ENCODE measurements around the gene GMDS. TPM values are rescaled to one million over a fixed set of nuclear protein-coding genes. Genes with fewer than 3 reads are reported as not detected.

The GMDS gene
- total and polyA plus RNA-seq, 2 donors (not counting 1 experiment from before 2014, with no cell fraction given) = 12.7 to 34.5 TPM

DNA sequence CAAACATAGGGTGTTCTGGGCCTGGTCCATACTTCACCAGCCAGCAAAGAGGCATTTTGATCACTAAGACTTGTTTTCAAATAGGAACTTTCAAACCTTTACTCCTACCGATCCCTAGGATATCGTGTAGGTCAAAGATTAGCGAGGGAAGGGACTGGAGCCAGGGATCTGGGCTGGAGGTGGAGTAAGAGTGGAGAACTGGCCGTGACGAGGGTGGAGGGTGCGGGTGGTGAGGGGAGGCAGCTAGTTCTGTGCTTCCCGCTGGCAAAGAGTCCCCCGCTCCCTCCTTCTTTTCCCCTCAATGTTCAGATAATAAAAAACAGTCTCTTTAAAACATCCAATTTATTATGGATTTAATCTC is 446.5 kb downstream of the GMDS start:
- no peaks in the 10 kb centered on the region for H3K9me3 ChIP-seq (ENCODE audit: control insufficient read depth, insufficient read depth, low read depth, low read length)
- no peak overlapping the region for H3K4me2 ChIP-seq (ENCODE audit: extremely low read depth, insufficient read depth, low read length)
- H3K4me3 ChIP-seq (replicated peaks in 1 of 4; ENCODE audit: control extremely low read depth in 1 of 4, insufficient read depth in 1 of 4, low read depth in 3 of 4, low read length in 4 of 4) = no peak overlapping the region
- no peak for DNase-seq (ENCODE audit: low read depth in 2 of 2)
- H3K4me1 ChIP-seq (ENCODE audit: control insufficient read depth, extremely low read depth, insufficient read depth, low read length) = peaks cover 2% of the 10 kb centered on the region
- no peaks in the 10 kb centered on the region for H4K20me1 ChIP-seq (ENCODE audit: control insufficient read depth, extremely low read depth, insufficient read depth, low read length)
- H3K9ac ChIP-seq (ENCODE audit: insufficient read depth, low read length) = no peak overlapping the region
- TF ChIP-seq EZH2 (IDR thresholded peaks at IDR 0.05; ENCODE audit: low read length, missing control alignments) (no peak), CTCF (conservative IDR thresholded peaks at IDR 0.05 in 1 of 2, IDR thresholded peaks at IDR 0.05 in 1 of 2; ENCODE audit: low read depth in 1 of 2, low read length in 2 of 2) (no peak)
- H3K27ac ChIP-seq (ENCODE audit: insufficient read depth, low read length) = no peak overlapping the region
- H2AFZ ChIP-seq (ENCODE audit: low read length) = no peak overlapping the region
- no peaks in the 10 kb centered on the region for H3K36me3 ChIP-seq (ENCODE audit: control insufficient read depth, insufficient read depth, low read length)
- no peaks in the 10 kb centered on the region for H3K27me3 ChIP-seq (ENCODE audit: control insufficient read depth, insufficient read depth, low read length)
- H3K79me2 ChIP-seq (ENCODE audit: control insufficient read depth, insufficient read depth, low read length) = no peaks in the 10 kb centered on the region

DNA sequence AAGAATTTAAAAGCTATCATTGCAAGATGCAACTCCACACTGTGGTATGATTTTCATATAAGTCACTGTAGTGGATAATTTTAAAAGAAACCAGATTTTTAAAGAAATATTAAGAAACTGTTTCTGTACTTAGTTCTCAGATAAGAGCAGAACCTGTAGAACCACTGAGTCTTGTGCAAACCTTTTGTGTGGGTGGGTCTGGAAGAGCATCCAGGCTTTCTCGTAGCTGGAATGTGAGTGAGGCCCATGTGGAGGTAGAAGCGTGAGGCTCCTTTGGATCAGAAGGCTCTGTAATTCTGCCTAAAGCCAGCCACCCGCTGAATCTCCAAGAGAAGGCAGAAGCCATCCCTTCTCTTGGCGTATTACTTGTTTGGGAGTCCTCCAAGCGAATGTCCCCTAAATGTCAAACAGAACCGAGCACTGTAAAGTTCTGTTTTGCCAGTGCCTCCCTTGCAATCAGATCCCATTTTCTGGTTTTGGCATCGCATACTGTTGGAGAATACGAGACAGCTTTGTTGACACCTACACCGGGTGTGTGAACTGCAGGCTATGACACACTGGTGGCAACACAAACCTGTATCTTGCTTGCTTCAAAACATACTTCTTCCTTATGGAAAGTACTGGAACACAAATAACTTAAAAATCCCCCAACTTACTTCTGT is 447.0 kb downstream of the GMDS start:
- TF ChIP-seq EZH2 (IDR thresholded peaks at IDR 0.05; ENCODE audit: low read length, missing control alignments) = no peak
- no peak for TF ChIP-seq CTCF (conservative IDR thresholded peaks at IDR 0.05 in 1 of 2, IDR thresholded peaks at IDR 0.05 in 1 of 2; ENCODE audit: low read depth in 1 of 2, low read length in 2 of 2)
- Histone ChIP-seq H3K79me2 (ENCODE audit: control insufficient read depth, insufficient read depth, low read length) (no peaks in the 10 kb centered on the region), H3K36me3 (ENCODE audit: control insufficient read depth, insufficient read depth, low read length) (no peaks in the 10 kb centered on the region), H2AFZ (ENCODE audit: low read length) (no peak overlapping the region), H3K4me1 (ENCODE audit: control insufficient read depth, extremely low read depth, insufficient read depth, low read length) (peaks cover 2% of the 10 kb centered on the region), H3K9ac (ENCODE audit: insufficient read depth, low read length) (no peak overlapping the region), H3K4me2 (ENCODE audit: extremely low read depth, insufficient read depth, low read length) (no peak overlapping the region), H3K9me3 (ENCODE audit: control insufficient read depth, insufficient read depth, low read depth, low read length) (no peaks in the 10 kb centered on the region), H3K27me3 (ENCODE audit: control insufficient read depth, insufficient read depth, low read length) (no peaks in the 10 kb centered on the region), H3K4me3 (replicated peaks in 1 of 4; ENCODE audit: control extremely low read depth in 1 of 4, insufficient read depth in 1 of 4, low read depth in 3 of 4, low read length in 4 of 4) (no peak overlapping the region), H3K27ac (ENCODE audit: insufficient read depth, low read length) (no peak overlapping the region), H4K20me1 (ENCODE audit: control insufficient read depth, extremely low read depth, insufficient read depth, low read length) (no peaks in the 10 kb centered on the region)
- peak in 1 of 2 donors; percentile 40 for DNase-seq (ENCODE audit: low read depth in 2 of 2)

- Histone ChIP-seq H3K27me3 (ENCODE audit: control insufficient read depth, insufficient read depth, low read length) (no peaks in the 10 kb centered on the region), H3K4me2 (ENCODE audit: extremely low read depth, insufficient read depth, low read length) (no peak overlapping the region), H2AFZ (ENCODE audit: low read length) (no peak overlapping the region), H3K36me3 (ENCODE audit: control insufficient read depth, insufficient read depth, low read length) (no peaks in the 10 kb centered on the region), H3K79me2 (ENCODE audit: control insufficient read depth, insufficient read depth, low read length) (no peaks in the 10 kb centered on the region), H3K27ac (ENCODE audit: insufficient read depth, low read length) (no peak overlapping the region), H3K9ac (ENCODE audit: insufficient read depth, low read length) (no peak overlapping the region), H3K4me1 (ENCODE audit: control insufficient read depth, extremely low read depth, insufficient read depth, low read length) (peaks cover 2% of the 10 kb centered on the region), H3K4me3 (replicated peaks in 1 of 4; ENCODE audit: control extremely low read depth in 1 of 4, insufficient read depth in 1 of 4, low read depth in 3 of 4, low read length in 4 of 4) (no peak overlapping the region), H3K9me3 (ENCODE audit: control insufficient read depth, insufficient read depth, low read depth, low read length) (no peaks in the 10 kb centered on the region), H4K20me1 (ENCODE audit: control insufficient read depth, extremely low read depth, insufficient read depth, low read length) (no peaks in the 10 kb centered on the region)
- TF ChIP-seq EZH2 (IDR thresholded peaks at IDR 0.05; ENCODE audit: low read length, missing control alignments) (no peak), CTCF (conservative IDR thresholded peaks at IDR 0.05 in 1 of 2, IDR thresholded peaks at IDR 0.05 in 1 of 2; ENCODE audit: low read depth in 1 of 2, low read length in 2 of 2) (no peak)
- peak in 1 of 2 donors; percentile 43 for DNase-seq (ENCODE audit: low read depth in 2 of 2)
Measured at GRCh38 chr6:1797801-1798200, 447.6 kb downstream of the GMDS start.

Data from fibroblast of lung (primary cell).